GM12891 (cell line): ENCODE data around the gene DDIT4L.

Experiments used
- DNase-seq: peaks from one replicate; pipeline ENCODE4 v3.0.0; 2011; ENCODE audit warnings: low spot score; ENCODE audit not compliant: insufficient read length
- FAIRE-seq: peaks from 2 replicates; lab custom pipeline; 2011; peaks lifted over from hg19 to GRCh38; lab: Jason Lieb, UNC
- PAX5 ChIP-seq: IDR thresholded peaks from 2 replicates; pipeline ENCODE4 v1.6.1; 2011; ENCODE audit warnings: low read length, moderate library complexity, mild to moderate bottlenecking; ENCODE audit not compliant: insufficient read depth, severe bottlenecking
- POLR2A ChIP-seq: IDR thresholded peaks from 2 replicates; pipeline ENCODE4 v1.6.1; 2011; ENCODE audit warnings: low read depth, low read length, control low read depth
- POLR2AphosphoS5 ChIP-seq: IDR thresholded peaks from 2 replicates; pipeline ENCODE4 v1.6.1; 2011; ENCODE audit warnings: low read depth, low read length, control low read depth
- POU2F2 ChIP-seq: IDR thresholded peaks from 2 replicates; pipeline ENCODE4 v1.6.1; 2011; ENCODE audit warnings: low read depth, mild to moderate bottlenecking, control low read depth, low read length, moderate library complexity
- SPI1 ChIP-seq: IDR thresholded peaks from 2 replicates; pipeline ENCODE4 v1.6.1; 2011; ENCODE audit warnings: low read depth, low read length, control low read depth
- TAF1 ChIP-seq: IDR thresholded peaks from 2 replicates; pipeline ENCODE4 v1.6.1; 2011; ENCODE audit warnings: low read depth, low read length, control low read depth

Gene DDIT4L

GRCh38 chr4:100190643-100191600, 654 bp upstream of the DDIT4L start:
- FAIRE-seq (no peak), DNase-seq (no peak)
- TF ChIP-seq SPI1, result no peak
- TF ChIP-seq PAX5, result no peak
- no peak for TF ChIP-seq TAF1
- no peak for TF ChIP-seq POLR2AphosphoS5
- TF ChIP-seq POU2F2, result no peak
- no peak for TF ChIP-seq POLR2A

- no peak for TF ChIP-seq POU2F2
- no peak for TF ChIP-seq PAX5
- TF ChIP-seq SPI1, result no peak
- no peak for TF ChIP-seq POLR2AphosphoS5
- no peak for TF ChIP-seq TAF1
- no peak for TF ChIP-seq POLR2A
- no peak for DNase-seq
- FAIRE-seq, result no peak
Observed at GRCh38 chr4:100188829-100189228, 1.4 kb downstream of the DDIT4L start.

GRCh38 chr4:100187781-100188180, 2.5 kb downstream of the DDIT4L start:
- TF ChIP-seq SPI1 (no peak), PAX5 (no peak), TAF1 (no peak)
- DNase-seq, result no peak
- FAIRE-seq, result no peak

- TF ChIP-seq TAF1 (no peak), POLR2A (no peak), SPI1 (no peak), POU2F2 (no peak), PAX5 (no peak), POLR2AphosphoS5 (no peak)
- no peak for FAIRE-seq
- DNase-seq, result no peak
Observed at GRCh38 chr4:100184787-100185186, 5.5 kb downstream of the DDIT4L start.

- TF ChIP-seq POLR2A (no peak), PAX5 (no peak), POLR2AphosphoS5 (no peak), SPI1 (no peak), TAF1 (no peak), POU2F2 (no peak)
- FAIRE-seq (no peak), DNase-seq (no peak)
Observed at GRCh38 chr4:100177855-100178254, 12.4 kb downstream of the DDIT4L start.

- DNase-seq (no peak), FAIRE-seq (no peak)
- TF ChIP-seq POLR2A (no peak), POU2F2 (no peak), POLR2AphosphoS5 (no peak), SPI1 (no peak), TAF1 (no peak)
Observed at GRCh38 chr4:100177126-100177525, 13.1 kb downstream of the DDIT4L start.

GRCh38 chr4:100175858-100176257, 14.4 kb downstream of the DDIT4L start:
- DNase-seq, result no peak
- FAIRE-seq, result no peak
- TF ChIP-seq POLR2AphosphoS5 (no peak), PAX5 (no peak), POLR2A (no peak), TAF1 (no peak), SPI1 (no peak), POU2F2 (no peak)

- DNase-seq (no peak), FAIRE-seq (no peak)
- TF ChIP-seq SPI1 (no peak), TAF1 (no peak), POLR2A (no peak), PAX5 (no peak), POU2F2 (no peak), POLR2AphosphoS5 (no peak)
Observed at GRCh38 chr4:100174985-100175383, 15.3 kb downstream of the DDIT4L start.

GRCh38 chr4:100170986-100171385, 19.3 kb downstream of the DDIT4L start:
- TF ChIP-seq TAF1, result no peak
- TF ChIP-seq POU2F2, result no peak
- TF ChIP-seq PAX5, result no peak
- no peak for TF ChIP-seq POLR2AphosphoS5
- no peak for TF ChIP-seq POLR2A
- no peak for TF ChIP-seq SPI1
- DNase-seq, result no peak
- FAIRE-seq, result no peak
